SK-N-SH treated with all-trans-retinoic acid at 6 μM for 48 hours (cell line): Measurements from ENCODE around the gene CYP2C18.
"Not testable (repeated sequence)": the region's sequence is repeated elsewhere in the genome, so short reads cannot be mapped to it uniquely, and the experiment has no call there.

Experiments used
- ARNTL ChIP-seq: fragments of 450-650 bp; formaldehyde crosslinking; IDR thresholded peaks from 2 replicates; pipeline ENCODE4 v1.5.0; 2020; ENCODE audit warnings: low read depth, mild to moderate bottlenecking, moderate library complexity, borderline replicate concordance
- PATZ1 ChIP-seq: fragments of 250-450 bp; sonication (Bioruptor Pico); IDR thresholded peaks from 2 replicates; pipeline ENCODE4 v1.8.0; 2020; ENCODE audit warnings: mild to moderate bottlenecking, moderate library complexity, borderline replicate concordance
- PPARA ChIP-seq: fragments of 250-450 bp; sonication (Bioruptor Pico); IDR thresholded peaks from 2 replicates; pipeline ENCODE4 v1.5.0; 2020; ENCODE audit warnings: mild to moderate bottlenecking, borderline replicate concordance
- RARB ChIP-seq: fragments of 250-450 bp; sonication (Bioruptor Pico); IDR thresholded peaks from 2 replicates; pipeline ENCODE4 v1.8.0; 2021; ENCODE audit warnings: mild to moderate bottlenecking, moderate library complexity
- SNAI2 ChIP-seq: fragments of 250-450 bp; sonication (Bioruptor Pico); IDR thresholded peaks from 2 replicates; pipeline ENCODE4 v1.5.0; 2020; ENCODE audit warnings: mild to moderate bottlenecking, moderate library complexity
- TOX ChIP-seq: fragments of 250-450 bp; sonication (Bioruptor Pico); IDR thresholded peaks from 2 replicates; pipeline ENCODE4 v1.8.0; 2021; ENCODE audit warnings: mild to moderate bottlenecking, moderate library complexity, borderline replicate concordance
- ZFP30 ChIP-seq: fragments of 450-650 bp; formaldehyde crosslinking; IDR thresholded peaks from 2 replicates; pipeline ENCODE4 v1.5.0; 2022; ENCODE audit warnings: mild to moderate bottlenecking, moderate library complexity
- ZNF565 ChIP-seq: fragments of 450-650 bp; formaldehyde crosslinking; conservative IDR thresholded peaks from 2 replicates; pipeline ENCODE4 v1.5.0; 2020; ENCODE audit warnings: low read depth, mild to moderate bottlenecking, moderate library complexity
- ZNF70 ChIP-seq: fragments of 450-650 bp; formaldehyde crosslinking; IDR thresholded peaks from 2 replicates; pipeline ENCODE4 v1.5.0; 2020; ENCODE audit warnings: mild to moderate bottlenecking, moderate library complexity
- TF ChIP-seq, protein P1 (sequence below): fragments of 250-450 bp; sonication (Bioruptor Pico); IDR thresholded peaks from 2 replicates; pipeline ENCODE4 v1.8.0; 2021; ENCODE audit warnings: low read depth, mild to moderate bottlenecking, moderate library complexity, borderline replicate concordance

GRCh38 chr10:94663061-94663460, 20.5 kb upstream of the CYP2C18 start:
- not testable (repeated sequence) for TF ChIP-seq PPARA (CRISPR knock-in tag); RARB (CRISPR knock-in tag); ARNTL (CRISPR knock-in tag); PATZ1; ZFP30 (CRISPR knock-in tag); TOX; SNAI2; ZNF70 (CRISPR knock-in tag); ZNF565 (CRISPR knock-in tag)
- TF ChIP-seq, protein P1, sequence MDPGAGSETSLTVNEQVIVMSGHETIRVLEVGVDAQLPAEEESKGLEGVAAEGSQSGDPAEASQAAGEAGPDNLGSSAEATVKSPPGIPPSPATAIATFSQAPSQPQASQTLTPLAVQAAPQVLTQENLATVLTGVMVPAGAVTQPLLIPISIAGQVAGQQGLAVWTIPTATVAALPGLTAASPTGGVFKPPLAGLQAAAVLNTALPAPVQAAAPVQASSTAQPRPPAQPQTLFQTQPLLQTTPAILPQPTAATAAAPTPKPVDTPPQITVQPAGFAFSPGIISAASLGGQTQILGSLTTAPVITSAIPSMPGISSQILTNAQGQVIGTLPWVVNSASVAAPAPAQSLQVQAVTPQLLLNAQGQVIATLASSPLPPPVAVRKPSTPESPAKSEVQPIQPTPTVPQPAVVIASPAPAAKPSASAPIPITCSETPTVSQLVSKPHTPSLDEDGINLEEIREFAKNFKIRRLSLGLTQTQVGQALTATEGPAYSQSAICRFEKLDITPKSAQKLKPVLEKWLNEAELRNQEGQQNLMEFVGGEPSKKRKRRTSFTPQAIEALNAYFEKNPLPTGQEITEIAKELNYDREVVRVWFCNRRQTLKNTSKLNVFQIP: not testable (repeated sequence)
